IMR-90 (cell line): ENCODE data around the gene NFATC1. TPM values are rescaled to one million over a fixed set of nuclear protein-coding genes. Genes with fewer than 3 reads are reported as not detected.

Experiments used
- ATAC-seq: fragments of 200-7000 bp; cut with Tn5 transposase; 2 replicates; pipeline ENCODE4 v1.9.1; 2020; ENCODE audit warnings: low read depth, mild to moderate bottlenecking, moderate library complexity
- BruUV-seq: library from RNA; stranded (reverse); fragments of 400-500 nt; replicated peaks from 2 replicates; lab custom pipeline; 2021; lab: Mats Ljungman, UMichigan
- CTCF ChIA-PET: fragments of 300-600 bp; formaldehyde crosslinking; extraction: SDS; loops from one replicate; lab custom pipeline; 2021; ENCODE audit warnings: antibody characterized with exemption; lab: Yijun Ruan, JAX
- POLR2A ChIA-PET: fragments of 300-600 bp; sonication (Branson Sonifier 250); formaldehyde crosslinking; loops from one replicate; lab custom pipeline; 2022; ENCODE audit warnings: antibody characterized with exemption; ENCODE audit not compliant: unreplicated experiment; lab: Charles Lee
- DNase-seq: peaks from one replicate; pipeline ENCODE4 v3.0.0; 2013
- H2AFZ ChIP-seq: replicated peaks from 2 replicates; pipeline ENCODE3; 2013; ENCODE audit warnings: low read length, mild to moderate bottlenecking; ENCODE audit not compliant: poor library complexity
- H2AK5ac ChIP-seq: 2 replicates; pipeline ENCODE4 v1.6.1; 2013; ENCODE audit warnings: low read depth, low read length, inconsistent platforms
- H2AK9ac ChIP-seq: replicated peaks from 2 replicates; pipeline ENCODE3; 2013; ENCODE audit warnings: mild to moderate bottlenecking, low read depth, low read length, moderate library complexity; ENCODE audit not compliant: poor library complexity
- H2BK120ac ChIP-seq: 2 replicates; pipeline ENCODE4 v1.6.1; 2013; ENCODE audit warnings: low read depth, low read length, inconsistent platforms
- H2BK15ac ChIP-seq: 3 replicates; pipeline ENCODE4 v1.6.1; 2013; ENCODE audit warnings: low read depth, low read length, inconsistent platforms
- H2BK20ac ChIP-seq: 2 replicates; pipeline ENCODE4 v1.6.1; 2013; ENCODE audit warnings: low read depth, mild to moderate bottlenecking, inconsistent platforms, low read length, moderate library complexity
- H2BK5ac ChIP-seq: 2 replicates; pipeline ENCODE4 v1.6.1; 2013; ENCODE audit warnings: mild to moderate bottlenecking, low read depth, low read length, inconsistent platforms; ENCODE audit not compliant: poor library complexity, severe bottlenecking
- H3K14ac ChIP-seq: replicated peaks from 2 replicates; pipeline ENCODE4 v1.6.1; 2013; ENCODE audit warnings: low read depth, low read length, inconsistent platforms
- H3K18ac ChIP-seq: 2 replicates; pipeline ENCODE4 v1.6.1; 2013; ENCODE audit warnings: low read depth, low read length, control low read depth
- H3K23ac ChIP-seq: 2 replicates; pipeline ENCODE4 v1.6.1; 2013; ENCODE audit warnings: low read depth, low read length, inconsistent platforms
- H3K27ac ChIP-seq: 2 replicates; pipeline ENCODE4 v1.5.1; 2013; ENCODE audit warnings: mild to moderate bottlenecking, control low read depth, low read length; ENCODE audit not compliant: insufficient read depth
- H3K27me3 ChIP-seq: 2 replicates; pipeline ENCODE4 v1.6.1; 2013; ENCODE audit warnings: low read length; ENCODE audit not compliant: control insufficient read depth, insufficient read depth
- H3K36me3 ChIP-seq: 2 replicates; pipeline ENCODE4 v1.6.1; 2013; ENCODE audit warnings: low read length, mixed read lengths; ENCODE audit not compliant: control insufficient read depth, insufficient read depth
- H3K4ac ChIP-seq: 2 replicates; pipeline ENCODE4 v1.6.1; 2013; ENCODE audit warnings: low read depth, low read length, inconsistent platforms
- H3K4me1 ChIP-seq: 2 replicates; pipeline ENCODE4 v1.6.1; 2013; ENCODE audit warnings: low read length, mixed read lengths; ENCODE audit not compliant: control insufficient read depth, insufficient read depth
- H3K4me2 ChIP-seq: 2 replicates; pipeline ENCODE4 v1.6.1; 2013; ENCODE audit warnings: low read depth, mild to moderate bottlenecking, control low read depth, low read length, moderate library complexity
- H3K4me3 ChIP-seq: 2 replicates; pipeline ENCODE4 v1.5.1; 2013; ENCODE audit warnings: low read depth, mild to moderate bottlenecking, control low read depth, low read length, moderate library complexity; ENCODE audit not compliant: insufficient read depth
- H3K56ac ChIP-seq: 2 replicates; pipeline ENCODE4 v1.6.1; 2013; ENCODE audit warnings: low read length, inconsistent platforms; ENCODE audit not compliant: insufficient read depth; ENCODE audit errors: extremely low read depth
- H3K79me1 ChIP-seq, 2 experiments: 2 replicates each; pipeline ENCODE4 v1.6.1; 2013; ENCODE audit warnings: low read length in 2 of 2, inconsistent platforms in 1 of 2, low read depth in 1 of 2
- H3K9ac ChIP-seq: 2 replicates; pipeline ENCODE4 v1.6.1; 2013; ENCODE audit warnings: low read depth, low read length, control low read depth
- H3K9me1 ChIP-seq: 2 replicates; pipeline ENCODE4 v1.6.1; 2013; ENCODE audit warnings: low read length, inconsistent platforms; ENCODE audit not compliant: insufficient read depth
- H3K9me3 ChIP-seq: 2 replicates; pipeline ENCODE4 v1.6.1; 2013; ENCODE audit warnings: low read length; ENCODE audit not compliant: control insufficient read depth, insufficient read depth
- H4K20me1 ChIP-seq: 2 replicates; pipeline ENCODE4 v1.6.1; 2013; ENCODE audit warnings: low read length, inconsistent platforms; ENCODE audit not compliant: insufficient read depth
- H4K5ac ChIP-seq: 2 replicates; pipeline ENCODE4 v1.6.1; 2013; ENCODE audit warnings: mild to moderate bottlenecking, low read depth, low read length, control low read depth
- H4K8ac ChIP-seq, 2 experiments: 2 replicates each; pipeline ENCODE4 v1.6.1; 2013; ENCODE audit warnings: low read depth in 2 of 2, low read length in 2 of 2, control low read depth in 1 of 2, inconsistent platforms in 1 of 2
- H4K91ac ChIP-seq: 2 replicates; pipeline ENCODE4 v1.6.1; 2013; ENCODE audit warnings: low read depth, low read length, inconsistent platforms; ENCODE audit not compliant: insufficient read depth
- CEBPB ChIP-seq: IDR thresholded peaks from 2 replicates; pipeline ENCODE4 v1.6.1; 2012; ENCODE audit warnings: low read depth, low read length, improper control_type of control experiment
- CTCF ChIP-seq: conservative IDR thresholded peaks from 2 replicates; pipeline ENCODE4 v1.5.1; 2012; ENCODE audit warnings: mild to moderate bottlenecking, low read depth, low read length, improper control_type of control experiment
- MXI1 ChIP-seq: IDR thresholded peaks from 2 replicates; pipeline ENCODE4 v1.6.1; 2012; ENCODE audit warnings: low read depth, mild to moderate bottlenecking, low read length, moderate library complexity, borderline replicate concordance
- POLR2A ChIP-seq: IDR thresholded peaks from 2 replicates; pipeline ENCODE4 v1.6.1; 2012; ENCODE audit warnings: mild to moderate bottlenecking, low read depth, low read length
- RAD21 ChIP-seq: IDR thresholded peaks from 2 replicates; pipeline ENCODE4 v1.6.1; 2012; ENCODE audit warnings: low read length, improper control_type of control experiment
- WGBS, 2 experiments: methylation state at CpG; one replicate each; pipeline versions ENCODE4 v1.1.5 to v1.1.7; 2013; ENCODE audit warnings: missing lambda C conversion rate in 2 of 2; ENCODE audit not compliant: insufficient read length in 1 of 2; ENCODE audit errors: extremely low coverage in 2 of 2; 5-methylcytosine and 5-hydroxymethylcytosine counted together
- dilution Hi-C: fragments of 300-500 bp; cut with HindIII; formaldehyde crosslinking; loops from one replicate; pipeline ENCODE4 v1.14.3; 2018; ENCODE audit warnings: low sequenced_read_pairs; ENCODE audit not compliant: unreplicated experiment
- in situ Hi-C: fragments of 300-500 bp; cut with MboI; formaldehyde crosslinking; loops from 3 replicates; pipeline ENCODE4 v1.14.3; 2019; ENCODE audit warnings: low sequenced_read_pairs, inconsistent platforms, mixed read lengths
- intact Hi-C: fragments of 100-400 bp; cut with micrococcal nuclease; formaldehyde crosslinking; loops from 2 replicates; pipeline ENCODE4 v1.10.0; 2022
- polyA plus RNA-seq, 3 experiments: library from polyadenylated mRNA; depleted of rRNA; stranded (reverse); fragments of >200 nt; gene quantifications; 2 replicates each; pipeline ENCODE4 v1.2.3, GENCODE V29; 2012; ENCODE audit warnings: low replicate concordance in 1 of 3
- total RNA-seq: library from RNA; depleted of rRNA; stranded (reverse); fragments of >200 nt; gene quantifications from 2 replicates; pipeline ENCODE4 v1.2.3, GENCODE V29; 2012

The NFATC1 gene
- total and polyA plus RNA-seq, 2 of the 4 experiments (the other 2 are of a cell fraction), result 0.36 to 1.8 TPM

GRCh38 chr18:79532313-79533007 is 136.7 kb downstream of the NFATC1 start (continued):
- TF ChIP-seq CTCF, result no peak

GRCh38 chr18:79533146-79533545 is 137.4 kb downstream of the NFATC1 start:
- H4K20me1 ChIP-seq, result no peaks in the 10 kb centered on the region; the same call in 1 of the 2 replicates
- H3K14ac ChIP-seq, result no peak overlapping the region
- H2AK9ac ChIP-seq, result no peak overlapping the region
- H3K4me3 ChIP-seq, result no peak overlapping the region
- H2BK15ac ChIP-seq, result no peak overlapping the region
- POLR2A ChIA-PET, result no interaction called here
- H2BK5ac ChIP-seq, result no peak overlapping the region
- CTCF ChIA-PET, result no interaction called here
- intact Hi-C loops (no loop called here), in situ Hi-C loops (loop anchor here (5.0 kb wide), 1 partner anchor 156 kb away; no protein-coding TSS in a partner anchor), dilution Hi-C loops (no loop called here)
- no peaks in the 10 kb centered on the region for H3K36me3 ChIP-seq
- no peak overlapping the region for H4K5ac ChIP-seq
- H3K27me3 ChIP-seq, result peaks cover 30% of the 10 kb centered on the region
- WGBS, 2 experiments, result 83% methylated on average over 4 of the region's 13 CpGs; no CpG with 5 or more reads in 1 of the 2 experiments
- H3K79me1 ChIP-seq, result no peaks in the 10 kb centered on the region
- peaks cover 5% of the 10 kb centered on the region for H3K9me3 ChIP-seq
- no peak for TF ChIP-seq POLR2A
- TF ChIP-seq MXI1, result no peak
- TF ChIP-seq CEBPB, result no peak
- TF ChIP-seq RAD21, result no peak
- no peak overlapping the region for H3K4ac ChIP-seq
- no peak overlapping the region for H2AFZ ChIP-seq
- no peak overlapping the region for H3K23ac ChIP-seq
- no TSS peak for BruUV-seq
- no peak overlapping the region for H2BK20ac ChIP-seq
- H3K9me1 ChIP-seq, result no peaks in the 10 kb centered on the region
- H4K91ac ChIP-seq, result no peak overlapping the region
- no peak overlapping the region for H2AK5ac ChIP-seq
- no peak overlapping the region for H3K18ac ChIP-seq
- H3K56ac ChIP-seq, result no peak overlapping the region
- H3K4me1 ChIP-seq, result no peaks in the 10 kb centered on the region
- H4K8ac ChIP-seq, result no peak overlapping the region
- H3K27ac ChIP-seq, result no peak overlapping the region
- DNase-seq, result no peak
- no peak overlapping the region for H3K4me2 ChIP-seq
- no peak overlapping the region for H2BK120ac ChIP-seq
- H3K9ac ChIP-seq, result no peak overlapping the region
- ATAC-seq, result no peak
